ENCODE data around the gene TRIM22.

- TF ChIP-seq HDGF (IDR thresholded peaks at IDR 0.05; ENCODE audit: borderline replicate concordance) (no peak), ELF4 (IDR thresholded peaks at IDR 0.05) (no peak), FOXA1 (IDR thresholded peaks at IDR 0.05) (no peak), L3MBTL2 (conservative IDR thresholded peaks at IDR 0.05) (no peak), SUZ12 (IDR thresholded peaks at IDR 0.05) (no peak), FOXM1 (IDR thresholded peaks at IDR 0.05; ENCODE audit: borderline replicate concordance) (no peak), FOXK2 (IDR thresholded peaks at IDR 0.05) (no peak)
Observed at GRCh38 chr11:5690736-5691135, 1.1 kb downstream of the TRIM22 start.

All from HEK293T (cell line).